Activated CD4-positive, alpha-beta T cell treated with anti-CD3 and anti-CD28 coated beads, Interleukin-2, amount 10 ng/mL, durations not matched to agents 7 days and 5 days (primary cell): ENCODE data around the gene OR2Y1. TPM values are rescaled to one million over a fixed set of nuclear protein-coding genes. Genes with fewer than 3 reads are reported as not detected.
"Not testable (repeated sequence)": the region's sequence is repeated elsewhere in the genome, so short reads cannot be mapped to it uniquely, and the experiment has no call there.

ENCODE experiments used
- CTCF ChIA-PET: fragments of 350-600 bp; sonication (Branson Sonifier 250); formaldehyde crosslinking; loops from one replicate; lab custom pipeline; 2021; ENCODE audit warnings: antibody characterized with exemption; lab: Charles Lee
- POLR2A ChIA-PET: fragments of 350-600 bp; sonication (Branson Sonifier 250); formaldehyde crosslinking; loops from one replicate; lab custom pipeline; 2021; ENCODE audit warnings: antibody characterized with exemption; lab: Charles Lee
- DNase-seq: peaks from one replicate; pipeline ENCODE4 v3.0.0-alpha.2; 2020
- H3K27ac Mint-ChIP-seq: one replicate; pipeline ENCODE4 v1.8.0; 2021; ENCODE audit warnings: mild to moderate bottlenecking, moderate library complexity, mixed read lengths
- H3K27me3 Mint-ChIP-seq: one replicate; pipeline ENCODE4 v1.8.0; 2021; ENCODE audit warnings: mixed read lengths
- H3K36me3 Mint-ChIP-seq: one replicate; pipeline ENCODE4 v1.8.0; 2021; ENCODE audit warnings: low read depth, mixed read lengths
- H3K4me1 Mint-ChIP-seq: one replicate; pipeline ENCODE4 v1.8.0; 2021; ENCODE audit warnings: mixed read lengths
- H3K4me3 Mint-ChIP-seq: one replicate; pipeline ENCODE4 v1.8.0; 2021; ENCODE audit warnings: mild to moderate bottlenecking, moderate library complexity, mixed read lengths
- H3K9me3 Mint-ChIP-seq: one replicate; pipeline ENCODE4 v1.8.0; 2021; ENCODE audit warnings: mixed read lengths
- total RNA-seq, 2 experiments: library from RNA; stranded (reverse); gene quantifications; one replicate each; pipeline ENCODE4 v1.2.3, GENCODE V29; 2021

Gene OR2Y1
- total RNA-seq, 2 experiments from 2014 or later: not detected

GRCh38 chr5:180779985-180780610 is 40.2 kb upstream of the OR2Y1 start:
- H3K9me3 Mint-ChIP-seq: no peaks in the 10 kb centered on the region
- ChIA-PET POLR2A (no interaction called here), CTCF (no interaction called here)
- no peaks in the 10 kb centered on the region for H3K27me3 Mint-ChIP-seq
- H3K4me1 Mint-ChIP-seq: peaks cover 5% of the 10 kb centered on the region
- H3K36me3 Mint-ChIP-seq: no peaks in the 10 kb centered on the region
- no peak for DNase-seq
- H3K27ac Mint-ChIP-seq: no peak overlapping the region
- no peak overlapping the region for H3K4me3 Mint-ChIP-seq

GRCh38 chr5:180777475-180777874 is 37.6 kb upstream of the OR2Y1 start:
- ChIA-PET POLR2A (no interaction called here), CTCF (interaction anchor here (0.6 kb wide), 1 partner anchor 64 kb away, joined by 3 read pairs; no protein-coding TSS in a partner anchor)
- DNase-seq: no peak
- H3K9me3 Mint-ChIP-seq: no peaks in the 10 kb centered on the region
- no peaks in the 10 kb centered on the region for H3K36me3 Mint-ChIP-seq
- peaks cover 10% of the 10 kb centered on the region for H3K27me3 Mint-ChIP-seq
- H3K4me3 Mint-ChIP-seq: no peak overlapping the region
- H3K4me1 Mint-ChIP-seq: no peaks in the 10 kb centered on the region
- H3K27ac Mint-ChIP-seq: no peak overlapping the region

DNA sequence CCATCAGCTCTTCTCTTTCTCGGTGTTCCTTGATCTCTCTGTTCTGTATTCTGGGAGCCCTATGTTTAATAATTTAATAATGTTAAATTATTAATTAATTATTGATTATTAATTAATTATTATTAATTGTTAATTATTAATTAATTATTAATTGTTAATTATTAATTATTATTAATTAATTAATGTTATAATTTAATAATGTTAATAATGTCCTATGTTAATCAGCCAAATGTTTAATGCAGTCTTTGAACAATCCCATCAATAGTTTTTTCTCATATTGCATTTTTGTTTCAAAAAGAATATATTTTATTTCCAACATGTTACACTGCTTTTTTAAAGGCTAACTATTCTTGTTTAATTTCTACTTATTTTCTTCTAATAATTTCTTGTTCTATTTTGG is 36.5 kb upstream of the OR2Y1 start:
- Mint-ChIP-seq H3K9me3 (peaks cover 4% of the 10 kb centered on the region), H3K27ac (no peak overlapping the region), H3K27me3 (peaks cover 10% of the 10 kb centered on the region), H3K4me3 (no peak overlapping the region), H3K4me1 (no peaks in the 10 kb centered on the region), H3K36me3 (no peaks in the 10 kb centered on the region)
- ChIA-PET CTCF (no interaction called here), POLR2A (no interaction called here)
- DNase-seq: no peak

DNA sequence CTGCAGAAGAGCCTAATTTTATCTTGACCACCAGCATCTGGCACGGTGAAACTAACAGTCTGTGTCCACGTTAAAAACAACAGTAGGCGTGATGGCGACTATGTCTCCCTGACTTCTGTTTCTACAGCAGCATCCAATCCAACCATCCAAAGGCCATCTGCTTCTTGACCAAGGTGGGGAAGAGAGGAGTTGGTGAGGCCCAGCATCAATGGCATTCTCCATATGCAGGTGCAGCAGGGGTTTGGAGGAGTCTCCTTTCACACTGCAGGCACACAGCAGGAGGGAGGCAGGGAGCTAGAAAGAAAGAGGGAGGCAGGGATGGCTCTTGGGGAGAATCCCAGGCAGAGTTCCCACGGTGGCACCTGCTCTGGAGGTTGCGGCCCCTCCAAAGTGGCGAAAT is 35.8 kb upstream of the OR2Y1 start:
- Mint-ChIP-seq H3K4me1 (no peaks in the 10 kb centered on the region), H3K27me3 (peaks cover 10% of the 10 kb centered on the region), H3K27ac (no peak overlapping the region), H3K4me3 (no peak overlapping the region), H3K9me3 (peaks cover 4% of the 10 kb centered on the region), H3K36me3 (no peaks in the 10 kb centered on the region)
- ChIA-PET CTCF (no interaction called here), POLR2A (no interaction called here)
- no peak for DNase-seq

DNA sequence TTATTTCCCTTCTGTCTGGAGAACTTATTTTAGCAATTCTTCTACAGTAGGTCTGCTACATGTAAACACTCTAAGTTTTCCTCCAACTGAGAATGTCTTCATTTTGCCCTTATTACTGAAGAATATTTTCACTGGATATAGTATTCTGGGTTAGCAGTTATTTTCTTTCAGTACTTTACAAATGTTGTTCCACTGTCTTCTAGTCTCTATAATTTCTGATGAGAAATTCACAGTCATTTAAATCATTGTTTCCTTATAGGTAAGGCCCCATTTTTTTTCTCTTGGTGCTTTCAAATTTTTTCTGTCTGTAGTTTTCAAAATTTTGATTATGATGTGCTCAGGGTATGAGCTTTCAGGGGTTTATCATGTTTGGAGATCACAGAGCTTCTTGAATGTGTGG is 32.0 kb upstream of the OR2Y1 start:
- no peak for DNase-seq
- Mint-ChIP-seq H3K27ac (no peak overlapping the region), H3K4me3 (no peak overlapping the region), H3K4me1 (no peaks in the 10 kb centered on the region), H3K9me3 (peaks cover 6% of the 10 kb centered on the region), H3K36me3 (no peaks in the 10 kb centered on the region), H3K27me3 (peaks cover 10% of the 10 kb centered on the region)
- POLR2A ChIA-PET: no interaction called here
- CTCF ChIA-PET: interaction anchor here (0.7 kb wide), 1 partner anchor 97 kb away, joined by 3 read pairs; no protein-coding TSS in a partner anchor

GRCh38 chr5:180769821-180770220 is 30.0 kb upstream of the OR2Y1 start:
- no peaks in the 10 kb centered on the region for H3K4me1 Mint-ChIP-seq
- H3K27me3 Mint-ChIP-seq: peaks cover 23% of the 10 kb centered on the region
- H3K27ac Mint-ChIP-seq: no peak overlapping the region
- no peak for DNase-seq
- no peak overlapping the region for H3K4me3 Mint-ChIP-seq
- no peaks in the 10 kb centered on the region for H3K36me3 Mint-ChIP-seq
- peaks cover 6% of the 10 kb centered on the region for H3K9me3 Mint-ChIP-seq
- ChIA-PET CTCF (interaction anchor here (0.5 kb wide), 1 partner anchor 9 kb away, joined by 4 read pairs; no protein-coding TSS in a partner anchor), POLR2A (no interaction called here)

DNA sequence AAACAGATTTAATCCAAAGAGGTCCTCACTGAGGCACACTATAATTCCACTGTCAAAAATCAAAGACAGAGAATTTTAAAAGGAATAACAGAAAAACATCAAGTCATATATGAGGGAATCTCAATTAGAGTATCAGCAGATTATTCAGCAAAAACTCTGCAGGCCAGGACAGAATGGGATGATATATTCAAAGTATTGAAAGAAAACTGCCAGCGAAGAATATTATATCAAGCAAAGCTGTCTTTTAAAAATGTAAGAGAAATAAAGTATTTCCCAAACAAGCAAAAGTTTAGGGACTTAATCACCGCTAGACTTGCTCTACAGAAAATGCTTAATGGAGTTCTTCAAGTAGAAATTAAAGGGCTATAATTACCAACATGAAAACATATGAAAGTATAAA is 15.7 kb upstream of the OR2Y1 start:
- Mint-ChIP-seq H3K4me1 (no peaks in the 10 kb centered on the region), H3K4me3 (no peak overlapping the region), H3K9me3 (peaks cover 5% of the 10 kb centered on the region), H3K27ac (no peak overlapping the region), H3K27me3 (peaks cover 16% of the 10 kb centered on the region), H3K36me3 (no peaks in the 10 kb centered on the region)
- no peak for DNase-seq
- ChIA-PET POLR2A (no interaction called here), CTCF (no interaction called here)

GRCh38 chr5:180744253-180744652 is 4.4 kb upstream of the OR2Y1 start:
- H3K27me3 Mint-ChIP-seq: peaks cover 12% of the 10 kb centered on the region
- CTCF ChIA-PET: no interaction called here
- H3K4me3 Mint-ChIP-seq: no peak overlapping the region
- H3K9me3 Mint-ChIP-seq: no peaks in the 10 kb centered on the region
- no peak overlapping the region for H3K27ac Mint-ChIP-seq
- no peak for DNase-seq
- POLR2A ChIA-PET: no interaction called here
- no peaks in the 10 kb centered on the region for H3K4me1 Mint-ChIP-seq
- H3K36me3 Mint-ChIP-seq: no peaks in the 10 kb centered on the region

- H3K4me3 Mint-ChIP-seq: no peak overlapping the region
- H3K27ac Mint-ChIP-seq: no peak overlapping the region
- ChIA-PET CTCF (no interaction called here), POLR2A (no interaction called here)
- peaks cover 14% of the 10 kb centered on the region for H3K27me3 Mint-ChIP-seq
- no peak for DNase-seq
- no peaks in the 10 kb centered on the region for H3K4me1 Mint-ChIP-seq
- no peaks in the 10 kb centered on the region for H3K9me3 Mint-ChIP-seq
- H3K36me3 Mint-ChIP-seq: no peaks in the 10 kb centered on the region
Measured at GRCh38 chr5:180742727-180743126, 2.9 kb upstream of the OR2Y1 start.

DNA sequence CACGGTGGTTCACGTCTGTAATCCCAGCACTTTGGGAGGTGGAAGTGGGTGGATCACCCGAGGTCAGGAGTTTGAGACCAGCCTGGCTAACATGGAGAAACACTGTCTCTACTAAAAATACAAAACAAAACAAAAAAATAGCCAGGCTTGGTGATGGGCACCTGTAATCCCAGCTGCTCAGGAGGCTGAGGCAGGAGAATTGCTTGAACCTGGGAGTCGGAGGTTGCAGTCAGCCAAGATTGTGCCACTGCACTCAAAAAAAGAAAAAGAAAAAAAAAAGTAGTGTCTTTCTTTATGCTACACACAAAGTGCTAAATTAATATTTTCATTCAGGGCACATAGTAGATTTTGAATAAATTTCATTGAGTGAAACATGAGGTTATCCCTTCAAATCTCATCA is 1.1 kb upstream of the OR2Y1 start:
- CTCF ChIA-PET: interaction anchor here (1.3 kb wide), 1 partner anchor 14 kb away, joined by 3 read pairs; no protein-coding TSS in a partner anchor
- H3K4me3 Mint-ChIP-seq, H3K4me1 Mint-ChIP-seq, DNase-seq, H3K36me3 Mint-ChIP-seq, H3K9me3 Mint-ChIP-seq, POLR2A ChIA-PET, H3K27ac Mint-ChIP-seq: not testable (repeated sequence)
- H3K27me3 Mint-ChIP-seq: peaks cover 19% of the 10 kb centered on the region

GRCh38 chr5:180739271-180739670 is 587 bp downstream of the OR2Y1 start:
- Mint-ChIP-seq H3K36me3 (no peaks in the 10 kb centered on the region), H3K27ac (no peak overlapping the region), H3K27me3 (peaks cover 25% of the 10 kb centered on the region), H3K9me3 (no peaks in the 10 kb centered on the region), H3K4me3 (no peak overlapping the region), H3K4me1 (no peaks in the 10 kb centered on the region)
- ChIA-PET CTCF (no interaction called here), POLR2A (no interaction called here)
- DNase-seq: no peak

- H3K27me3 Mint-ChIP-seq: peaks cover 27% of the 10 kb centered on the region
- DNase-seq: no peak
- H3K27ac Mint-ChIP-seq: no peak overlapping the region
- H3K36me3 Mint-ChIP-seq: no peaks in the 10 kb centered on the region
- CTCF ChIA-PET: no interaction called here
- POLR2A ChIA-PET: no interaction called here
- H3K4me1 Mint-ChIP-seq: no peaks in the 10 kb centered on the region
- no peak overlapping the region for H3K4me3 Mint-ChIP-seq
- no peaks in the 10 kb centered on the region for H3K9me3 Mint-ChIP-seq
Measured at GRCh38 chr5:180736536-180736935, 3.3 kb downstream of the OR2Y1 start.

DNA sequence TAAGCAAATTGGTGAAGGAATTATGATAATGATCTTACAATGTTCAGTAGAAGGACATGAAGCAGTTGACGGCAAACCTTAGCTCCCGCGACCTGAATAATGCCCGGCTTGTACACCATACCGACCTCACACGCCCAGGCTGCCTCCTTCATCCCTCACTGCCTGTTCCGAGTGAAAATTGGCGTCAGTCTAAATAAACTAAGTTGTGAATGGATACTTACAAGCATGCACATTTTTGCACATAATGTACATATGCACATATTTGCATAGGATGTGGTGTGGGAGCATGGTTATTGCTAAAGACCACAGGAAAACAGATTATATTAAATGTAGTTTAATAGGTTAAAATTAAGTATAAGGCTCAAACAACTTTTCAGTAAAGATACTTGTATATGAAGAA is 14.9 kb downstream of the OR2Y1 start:
- no peaks in the 10 kb centered on the region for H3K9me3 Mint-ChIP-seq
- no peak overlapping the region for H3K4me3 Mint-ChIP-seq
- no peak for DNase-seq
- no peaks in the 10 kb centered on the region for H3K36me3 Mint-ChIP-seq
- H3K27me3 Mint-ChIP-seq: peaks cover 10% of the 10 kb centered on the region
- no peak overlapping the region for H3K27ac Mint-ChIP-seq
- ChIA-PET POLR2A (no interaction called here), CTCF (no interaction called here)
- H3K4me1 Mint-ChIP-seq: peaks cover 13% of the 10 kb centered on the region

- Mint-ChIP-seq H3K9me3 (no peaks in the 10 kb centered on the region), H3K4me1 (peaks cover 14% of the 10 kb centered on the region), H3K36me3 (no peaks in the 10 kb centered on the region), H3K4me3 (no peak overlapping the region), H3K27ac (no peak overlapping the region), H3K27me3 (peaks cover 10% of the 10 kb centered on the region)
- ChIA-PET POLR2A (no interaction called here), CTCF (no interaction called here)
- no peak for DNase-seq
Measured at GRCh38 chr5:180723936-180724335, 15.9 kb downstream of the OR2Y1 start.
